HepG2 (cell line): Measurements from ENCODE around the gene NLRC5. TPM values are rescaled to one million over a fixed set of nuclear protein-coding genes. Genes with fewer than 3 reads are reported as not detected.

ENCODE experiments used
- CBX2 ChIP-seq, 2 experiments: fragments of 200-600 bp in 1 of 2; sonication (generic); formaldehyde crosslinking in 1 of 2; IDR thresholded peaks; 2 replicates each; pipeline versions ENCODE4 v1.7.0 to v1.8.1; 2018 to 2022; ENCODE audit warnings: low read depth in 2 of 2, low read length in 1 of 2, mild to moderate bottlenecking in 1 of 2, missing genetic modification reagents in 1 of 2
- FLYWCH1 ChIP-seq: sonication (generic); formaldehyde crosslinking; IDR thresholded peaks from 2 replicates; pipeline ENCODE4 v1.8.1; 2023; ENCODE audit warnings: mild to moderate bottlenecking, missing genetic modification reagents
- HNF1A ChIP-seq, 2 experiments: sonication (generic) in 1 of 2; formaldehyde crosslinking in 1 of 2; IDR thresholded peaks; 2 replicates each; pipeline versions ENCODE4 v1.4.0 to v1.6.1; 2016 to 2020; ENCODE audit warnings: borderline replicate concordance in 1 of 2, low read depth in 1 of 2, mild to moderate bottlenecking in 1 of 2, missing genetic modification reagents in 1 of 2
- HOXA7 ChIP-seq: sonication (generic); formaldehyde crosslinking; IDR thresholded peaks from 2 replicates; pipeline ENCODE4 v1.8.1; 2022; ENCODE audit warnings: mild to moderate bottlenecking, missing genetic modification reagents, moderate library complexity
- IKZF1 ChIP-seq: fragments of 450-650 bp; IDR thresholded peaks from 2 replicates; pipeline ENCODE4 v1.7.1; 2016
- JUN ChIP-seq: sonication (generic); formaldehyde crosslinking; IDR thresholded peaks from 2 replicates; pipeline ENCODE4 v1.4.0; 2020; ENCODE audit warnings: mild to moderate bottlenecking, missing genetic modification reagents
- WIZ ChIP-seq: sonication (generic); formaldehyde crosslinking; IDR thresholded peaks from 2 replicates; pipeline ENCODE4 v1.5.1; 2020; ENCODE audit warnings: mild to moderate bottlenecking, missing genetic modification reagents
- YY1 ChIP-seq: IDR thresholded peaks from 2 replicates; pipeline ENCODE4 v1.6.1; 2011; ENCODE audit warnings: low read length, low read depth, moderate library complexity, mild to moderate bottlenecking; ENCODE audit not compliant: insufficient read depth, insufficient replicate concordance
- ZBTB37 ChIP-seq: sonication (generic); formaldehyde crosslinking; IDR thresholded peaks from 2 replicates; pipeline ENCODE4 v1.4.0; 2020; ENCODE audit warnings: mild to moderate bottlenecking, missing genetic modification reagents
- ZBTB8A ChIP-seq: sonication (generic); formaldehyde crosslinking; IDR thresholded peaks from 2 replicates; pipeline ENCODE4 v1.4.0; 2020; ENCODE audit warnings: mild to moderate bottlenecking, low read depth, missing genetic modification reagents, borderline replicate concordance
- ZHX2 ChIP-seq, 2 experiments: sonication (generic) in 1 of 2; formaldehyde crosslinking in 1 of 2; IDR thresholded peaks; 2 replicates each; pipeline versions ENCODE4 v1.6.1 to v1.9.0; 2014 to 2022; ENCODE audit warnings: antibody characterized with exemption in 1 of 2, borderline replicate concordance in 1 of 2, inconsistent platforms in 1 of 2, low read depth in 1 of 2, missing genetic modification reagents in 1 of 2
- ZNF446 ChIP-seq: sonication (generic); formaldehyde crosslinking; IDR thresholded peaks from 2 replicates; pipeline ENCODE4 v1.5.0; 2020; ENCODE audit warnings: mild to moderate bottlenecking, missing genetic modification reagents
- ZNF616 ChIP-seq: sonication (generic); formaldehyde crosslinking; IDR thresholded peaks from 2 replicates; pipeline ENCODE4 v1.5.0; 2020; ENCODE audit warnings: low read depth, mild to moderate bottlenecking, missing genetic modification reagents
- ZNF781 ChIP-seq: sonication (generic); formaldehyde crosslinking; IDR thresholded peaks from 2 replicates; pipeline ENCODE4 v1.5.1; 2020; ENCODE audit warnings: borderline replicate concordance, mild to moderate bottlenecking, missing genetic modification reagents; ENCODE audit errors: not compliant biosample characterization
- ZSCAN22 ChIP-seq: sonication (generic); formaldehyde crosslinking; IDR thresholded peaks from 2 replicates; pipeline ENCODE4 v1.4.0; 2020; ENCODE audit warnings: mild to moderate bottlenecking, missing genetic modification reagents
- polyA plus RNA-seq, 8 experiments: library from polyadenylated mRNA; depleted of rRNA in 3 of 8; stranded (reverse) in 7 of 8; unstranded in 1 of 8; fragments of >200 nt; fragmentation: Illumina TruSeq in 4 of 8; extraction: Trizol in 4 of 8; gene quantifications; 2 replicates each; pipeline versions ENCODE4 v1.2.1 to v1.2.3, GENCODE V29; 2011 to 2016; ENCODE audit warnings: low read depth in 4 of 8, missing spikeins in 1 of 8, mixed read lengths in 1 of 8; ENCODE audit not compliant: insufficient read depth in 1 of 8
- total RNA-seq, 5 experiments: library from RNA; depleted of rRNA; stranded (reverse); fragments of >200 nt; fragmentation: Illumina TruSeq; extraction: Trizol; gene quantifications; 2 replicates each; pipeline ENCODE4 v1.2.3, GENCODE V29; 2016; ENCODE audit warnings: low read depth in 1 of 5

The NLRC5 gene
- total and polyA plus RNA-seq, 2 of the 13 experiments (the other 11 are each of a cell fraction or from before 2014, with no cell fraction given) = 6.3 to 12.7 TPM

DNA sequence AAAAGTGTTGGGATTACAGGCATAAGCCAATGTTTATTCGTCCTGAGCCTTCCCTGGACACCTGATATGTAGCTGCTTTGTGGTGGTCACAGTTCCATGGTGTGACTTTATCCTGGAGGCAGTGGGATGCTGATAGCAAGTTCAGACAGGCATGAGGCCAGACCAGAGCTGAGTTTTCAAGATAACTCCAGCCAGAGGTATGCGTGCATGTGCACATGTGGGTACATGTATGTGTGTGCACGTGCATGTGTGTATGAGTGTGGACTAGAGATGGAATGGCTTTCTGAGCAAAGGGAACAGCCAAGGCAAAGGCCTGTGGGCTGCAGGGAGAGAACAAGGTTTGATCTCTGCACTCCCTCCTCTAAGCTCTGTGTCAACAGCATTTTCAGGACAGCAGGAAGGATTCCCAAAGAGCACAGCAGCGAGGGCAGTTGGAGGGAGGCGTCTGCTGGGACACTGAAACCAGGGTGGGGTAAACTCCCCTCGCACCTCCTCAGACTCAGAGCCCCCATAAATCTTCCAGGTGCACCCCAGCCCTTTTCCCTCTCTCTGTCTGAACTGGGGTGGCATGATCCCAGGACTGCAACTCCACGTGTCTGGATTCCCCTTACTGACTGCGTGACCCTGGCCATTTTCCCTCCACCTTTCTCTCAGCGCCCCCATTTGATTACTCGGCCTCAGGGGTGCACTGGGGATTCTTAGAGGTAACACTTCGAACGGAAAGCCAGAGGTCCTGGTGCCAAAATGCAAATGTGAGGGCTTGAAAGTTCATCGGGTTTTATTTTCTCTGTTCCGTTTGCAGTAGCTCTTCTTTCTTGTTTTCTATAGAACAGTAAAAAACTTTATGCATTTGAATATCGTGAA is 15.3 kb downstream of the NLRC5 start (continued):
- no peak for TF ChIP-seq ZBTB8A (CRISPR knock-in tag)
- TF ChIP-seq ZHX2 (IDR thresholded peaks at IDR 0.05; ENCODE audit: low read depth) = no peak
- TF ChIP-seq ZHX2 (CRISPR knock-in tag; IDR thresholded peaks at IDR 0.05; ENCODE audit: borderline replicate concordance) = no peak
- no peak for TF ChIP-seq FLYWCH1
- no peak for TF ChIP-seq IKZF1
- TF ChIP-seq ZNF781 (CRISPR knock-in tag) = no peak
- no peak for TF ChIP-seq JUN
- TF ChIP-seq WIZ (CRISPR knock-in tag) = no peak
- no peak for TF ChIP-seq HOXA7 (CRISPR knock-in tag)
- TF ChIP-seq HNF1A (IDR thresholded peaks at IDR 0.05; ENCODE audit: low read depth) = no peak
- no peak for TF ChIP-seq HNF1A (CRISPR knock-in tag; IDR thresholded peaks at IDR 0.05; ENCODE audit: borderline replicate concordance)
- no peak for TF ChIP-seq ZBTB37 (CRISPR knock-in tag)
- no peak for TF ChIP-seq CBX2 (IDR thresholded peaks at IDR 0.05; ENCODE audit: low read depth, low read length)
- TF ChIP-seq CBX2 (CRISPR knock-in tag; IDR thresholded peaks at IDR 0.05; ENCODE audit: low read depth) = no peak
- TF ChIP-seq ZNF446 (CRISPR knock-in tag) = no peak
- no peak for TF ChIP-seq ZSCAN22
- 0 out of 2 replicates have a peak, but pooled peaks have one; percentile 42 for TF ChIP-seq ZNF616 (CRISPR knock-in tag)
- peak; percentile 22 for TF ChIP-seq YY1
